Measurements from ENCODE around the gene ADA. TPM values are rescaled to one million over a fixed set of nuclear protein-coding genes. Genes with fewer than 3 reads are reported as not detected.

Gene ADA
- total and polyA plus RNA-seq, 2 of the 13 experiments (the other 11 are each of a cell fraction or from before 2014, with no cell fraction given) = 2.5 to 11.3 TPM

DNA sequence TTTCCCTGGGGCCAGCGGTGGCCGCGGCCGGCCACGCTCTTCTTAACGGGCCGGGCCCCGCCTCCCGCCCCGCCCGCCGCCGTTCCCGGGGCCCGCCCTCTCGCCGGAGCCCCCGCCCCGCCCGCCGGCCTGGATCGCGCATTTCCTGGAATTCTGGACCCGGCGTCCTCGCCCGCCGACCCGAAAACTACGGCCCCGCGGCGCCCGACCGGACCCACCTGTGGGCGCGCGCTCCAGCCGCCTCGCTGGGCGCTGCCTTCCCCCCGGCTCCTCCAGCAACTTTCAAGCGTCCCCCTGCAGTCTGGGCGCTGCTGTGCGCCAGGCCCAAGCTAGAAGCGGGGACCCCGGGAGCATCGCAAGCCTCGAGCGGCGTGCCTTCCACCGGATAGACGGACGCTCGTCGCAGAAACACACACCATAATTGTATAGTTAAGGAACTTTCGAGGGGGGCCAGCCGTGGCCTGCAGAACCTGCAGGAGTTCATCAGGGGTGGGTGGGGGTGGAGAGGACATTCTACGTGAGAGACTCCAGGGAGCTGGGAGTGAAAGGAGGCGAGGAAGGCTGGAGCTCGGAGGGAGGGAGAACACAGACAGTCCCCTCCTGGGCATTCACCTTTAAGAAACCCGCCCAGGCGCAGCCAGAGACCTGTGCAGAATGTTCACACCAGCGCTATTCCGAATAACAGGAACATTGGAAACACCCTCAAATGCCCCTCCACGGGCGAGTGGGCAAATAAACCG is at the start of gene ADA (continued):
- no peak for TF ChIP-seq ZNF749 (CRISPR knock-in tag; IDR thresholded peaks at IDR 0.05; ENCODE audit: borderline replicate concordance)
- peak; percentile 71; the same call in 1 of the 2 replicates for TF ChIP-seq TBX2 (CRISPR knock-in tag; IDR thresholded peaks at IDR 0.05; ENCODE audit: borderline replicate concordance)
- no peak for TF ChIP-seq ZNF616 (CRISPR knock-in tag; IDR thresholded peaks at IDR 0.05; ENCODE audit: low read depth)
- no peak for TF ChIP-seq CHCHD3 (CRISPR knock-in tag; IDR thresholded peaks at IDR 0.05)
- no peak for TF ChIP-seq REST (IDR thresholded peaks at IDR 0.05; ENCODE audit: borderline replicate concordance in 1 of 2, low read depth in 1 of 2, low read length in 2 of 2)
- no peak; the same call in 1 of the 2 replicates for TF ChIP-seq ZNF563 (CRISPR knock-in tag; IDR thresholded peaks at IDR 0.05)
- TF ChIP-seq AGO1 (IDR thresholded peaks at IDR 0.05; ENCODE audit: low read depth, low read length, poor library complexity, severe bottlenecking) = peak; percentile 12
- peak; percentile 63; the same call in 1 of the 2 replicates for TF ChIP-seq ZNF772 (CRISPR knock-in tag; IDR thresholded peaks at IDR 0.05)
- no peak for TF ChIP-seq ZNF737 (CRISPR knock-in tag; IDR thresholded peaks at IDR 0.05; ENCODE audit: borderline replicate concordance)
- TF ChIP-seq PRMT3 (CRISPR knock-in tag; IDR thresholded peaks at IDR 0.05; ENCODE audit: borderline replicate concordance, low read depth) = no peak; the same call in 1 of the 2 replicates
- 0 out of 2 replicates have a peak, but pooled peaks have one; percentile 13 for TF ChIP-seq NFATC3 (CRISPR knock-in tag; IDR thresholded peaks at IDR 0.05)
- TF ChIP-seq MAFK (conservative IDR thresholded peaks at IDR 0.05 in 1 of 2, IDR thresholded peaks at IDR 0.05 in 1 of 2; ENCODE audit: low read length in 2 of 2) = no peak
- TF ChIP-seq KIAA2018 (CRISPR knock-in tag; IDR thresholded peaks at IDR 0.05; ENCODE audit: borderline replicate concordance) = no peak
- no peak for TF ChIP-seq CENPX (CRISPR knock-in tag; IDR thresholded peaks at IDR 0.05)
- TF ChIP-seq MTERF4 (CRISPR knock-in tag; IDR thresholded peaks at IDR 0.05) = peak; percentile 85; the same call in 1 of the 2 replicates

All from HepG2 (cell line).